Measurements from ENCODE around the gene GGA3.

GRCh38 chr17:75218131-75218530, 43.3 kb downstream of the GGA3 start:
- TF ChIP-seq POLR2A (IDR thresholded peaks at IDR 0.05; ENCODE audit: low read depth, low read length) (no peak), POLR2AphosphoS5 (IDR thresholded peaks at IDR 0.05; ENCODE audit: low read depth, low read length) (no peak), SPI1 (IDR thresholded peaks at IDR 0.05; ENCODE audit: low read depth, low read length) (no peak), TAF1 (IDR thresholded peaks at IDR 0.05; ENCODE audit: low read depth, low read length) (no peak)

Measured in GM12891 (cell line).